Ecto neural progenitor cell (in vitro differentiated cells): ENCODE measurements around the gene RGS11.
"Not testable (repeated sequence)": the region's sequence is repeated elsewhere in the genome, so short reads cannot be mapped to it uniquely, and the experiment has no call there.

Experiments
- DNase-seq: peaks from one replicate; pipeline ENCODE4 v3.0.0-alpha.2; 2018; ENCODE audit warnings: low spot score

The RGS11 gene

DNA sequence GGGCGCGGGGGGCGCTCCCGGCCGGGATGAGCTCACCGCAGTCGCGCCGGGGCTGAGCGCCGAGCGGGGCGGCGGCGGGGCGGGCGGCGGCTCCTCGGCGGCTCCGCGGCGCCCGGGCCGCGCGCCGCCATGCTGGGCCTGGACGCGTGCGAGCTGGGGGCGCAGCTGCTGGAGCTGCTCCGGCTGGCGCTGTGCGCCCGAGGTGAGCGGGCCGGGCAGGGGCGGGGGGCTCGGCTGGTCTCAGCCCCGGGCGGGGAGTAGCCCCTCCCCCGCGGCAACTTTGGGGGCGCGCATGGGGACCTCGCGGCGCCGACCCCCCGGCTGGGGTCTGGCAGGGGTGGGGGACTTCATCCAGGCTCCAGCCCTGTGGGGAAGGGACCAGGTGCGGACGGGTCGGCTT lies 4.8 kb upstream of the RGS11 start, which contains the start of gene ARHGDIG:
Gene ARHGDIG (plus strand): TSS at position 40 of the 400 bp plus-strand sequence. CDS start 90 bp downstream, at position 130.
- no peak for DNase-seq

DNA sequence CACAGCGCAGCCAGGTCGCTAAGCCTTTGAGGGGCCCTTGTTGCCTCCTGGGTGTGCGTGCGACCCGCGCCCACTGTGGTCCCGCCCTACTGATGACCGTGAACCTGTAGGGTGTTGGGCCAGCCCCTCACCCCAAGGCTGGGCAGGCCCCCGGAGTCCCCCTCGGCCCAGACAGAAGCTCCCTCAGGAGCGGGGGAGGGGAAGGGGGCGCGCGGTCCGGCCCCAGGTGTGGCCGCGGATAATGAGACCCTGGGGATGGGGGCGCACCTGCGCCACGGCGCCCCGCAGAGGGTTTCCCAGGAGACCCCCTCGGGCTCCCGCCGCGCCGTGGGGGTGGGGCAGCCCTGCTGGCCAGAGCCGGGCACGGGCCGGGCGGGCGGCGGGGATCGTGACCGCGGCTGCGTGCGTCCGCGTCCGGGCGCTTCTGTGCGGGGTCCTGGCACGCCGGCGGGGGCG lies 4.3 kb upstream of the RGS11 start:
- DNase-seq = no peak

DNA sequence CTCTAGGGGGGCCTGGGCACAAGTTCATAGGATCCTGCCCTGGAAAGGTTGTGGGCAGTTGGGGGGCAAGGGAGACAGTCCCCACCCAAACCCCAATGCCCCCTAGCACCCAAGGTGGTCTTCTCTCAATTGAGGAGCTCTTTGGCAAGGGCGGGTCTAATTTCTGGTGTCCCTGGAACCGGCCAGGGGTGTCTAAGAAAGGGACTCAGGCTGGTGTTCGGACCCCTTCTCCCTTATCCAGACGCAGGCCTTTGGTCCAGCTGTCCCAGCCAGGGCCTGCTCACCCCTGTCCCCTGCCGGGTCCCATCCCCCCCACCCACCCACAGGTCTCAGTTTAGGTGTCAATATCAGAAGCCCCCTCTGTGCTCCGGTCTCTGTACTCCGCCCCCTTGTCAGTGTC lies 3.8 kb upstream of the RGS11 start:
- DNase-seq = no peak

DNA sequence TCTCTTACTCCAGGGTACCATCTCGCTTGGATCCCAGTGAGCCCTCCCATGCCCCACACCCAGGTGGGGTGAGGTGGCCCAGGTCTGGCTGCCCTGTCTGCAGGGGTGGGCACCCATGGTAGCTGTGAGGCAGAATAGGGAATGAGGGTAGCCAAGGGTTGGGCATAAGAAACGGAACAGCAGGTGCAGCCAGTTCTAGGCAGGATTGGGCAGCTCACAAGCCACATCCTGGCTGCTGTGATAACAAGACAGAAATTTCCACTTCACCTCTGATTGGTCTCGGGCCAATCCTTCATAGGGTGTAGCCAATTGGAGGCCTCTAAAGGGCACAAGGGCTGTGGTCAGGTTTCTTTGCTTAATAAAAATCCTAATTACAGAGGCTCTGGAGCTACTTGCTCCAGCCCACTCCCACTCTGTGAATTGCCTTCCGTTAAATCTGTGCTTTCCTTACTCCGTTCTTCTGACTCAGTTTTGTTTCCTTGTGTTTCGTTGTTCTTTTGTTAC lies 3.2 kb upstream of the RGS11 start:
- no peak for DNase-seq

DNA sequence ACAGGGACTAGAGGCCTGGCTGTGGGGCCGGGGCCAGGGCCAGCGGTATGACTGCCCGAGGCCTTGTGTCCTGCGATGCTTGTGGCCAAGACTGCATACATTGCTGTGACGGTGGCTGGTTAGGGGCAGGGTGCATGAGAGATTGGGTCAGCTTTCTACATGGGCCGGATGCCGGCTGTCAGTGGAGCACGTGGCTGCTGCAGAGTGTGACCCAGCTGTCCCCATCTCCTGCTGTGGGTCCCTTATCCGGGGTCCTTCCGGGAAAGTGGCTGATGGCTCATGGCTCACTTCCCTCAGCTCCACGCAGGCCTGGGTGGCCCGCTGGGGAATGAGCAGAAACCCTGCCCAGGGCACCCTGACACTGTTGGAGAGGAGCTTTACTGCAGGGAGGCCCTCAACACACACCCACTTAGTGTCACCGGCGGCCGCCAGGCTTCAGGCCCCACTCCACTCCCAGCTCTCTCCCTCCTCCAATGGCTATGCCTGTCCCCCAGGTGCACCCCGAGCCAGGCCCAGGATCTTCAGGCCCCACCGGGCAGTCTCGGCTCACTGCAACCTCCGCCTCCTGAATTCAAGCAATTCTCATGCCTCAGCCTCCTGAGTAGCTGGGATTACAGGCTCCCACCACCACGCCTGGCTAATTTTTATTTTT lies 808 bp upstream of the RGS11 start:
- no peak for DNase-seq

DNA sequence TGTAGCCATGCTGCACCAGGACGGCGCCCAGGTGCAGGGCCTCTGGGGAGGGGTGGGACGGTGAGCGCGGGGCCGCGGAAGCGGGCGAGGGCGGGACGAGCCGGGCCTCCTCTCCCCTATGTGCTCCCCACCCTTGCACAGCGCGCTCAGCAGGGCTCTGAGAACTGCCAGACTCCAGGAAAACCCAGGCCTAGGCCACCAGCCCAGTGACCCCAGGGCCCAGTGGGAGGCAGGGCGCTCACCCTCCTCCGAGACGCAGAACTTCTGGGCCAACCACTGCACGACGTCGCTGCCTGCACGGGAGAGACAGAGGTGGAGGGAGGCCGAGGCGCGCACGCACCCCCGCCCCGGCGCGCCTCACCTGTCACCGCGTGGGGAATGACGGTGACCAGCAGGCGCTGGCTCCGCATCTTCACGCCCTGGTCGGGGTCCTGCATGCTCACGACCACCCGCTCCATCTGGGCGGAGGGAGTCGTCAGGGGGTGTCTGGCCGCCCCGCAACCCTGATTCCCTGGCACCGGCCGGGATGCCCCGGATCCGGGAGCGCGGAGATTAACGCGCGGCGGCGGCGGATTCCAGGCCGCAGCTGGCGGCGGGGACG lies 603 bp downstream of the RGS11 start:
- DNase-seq = no peak

DNA sequence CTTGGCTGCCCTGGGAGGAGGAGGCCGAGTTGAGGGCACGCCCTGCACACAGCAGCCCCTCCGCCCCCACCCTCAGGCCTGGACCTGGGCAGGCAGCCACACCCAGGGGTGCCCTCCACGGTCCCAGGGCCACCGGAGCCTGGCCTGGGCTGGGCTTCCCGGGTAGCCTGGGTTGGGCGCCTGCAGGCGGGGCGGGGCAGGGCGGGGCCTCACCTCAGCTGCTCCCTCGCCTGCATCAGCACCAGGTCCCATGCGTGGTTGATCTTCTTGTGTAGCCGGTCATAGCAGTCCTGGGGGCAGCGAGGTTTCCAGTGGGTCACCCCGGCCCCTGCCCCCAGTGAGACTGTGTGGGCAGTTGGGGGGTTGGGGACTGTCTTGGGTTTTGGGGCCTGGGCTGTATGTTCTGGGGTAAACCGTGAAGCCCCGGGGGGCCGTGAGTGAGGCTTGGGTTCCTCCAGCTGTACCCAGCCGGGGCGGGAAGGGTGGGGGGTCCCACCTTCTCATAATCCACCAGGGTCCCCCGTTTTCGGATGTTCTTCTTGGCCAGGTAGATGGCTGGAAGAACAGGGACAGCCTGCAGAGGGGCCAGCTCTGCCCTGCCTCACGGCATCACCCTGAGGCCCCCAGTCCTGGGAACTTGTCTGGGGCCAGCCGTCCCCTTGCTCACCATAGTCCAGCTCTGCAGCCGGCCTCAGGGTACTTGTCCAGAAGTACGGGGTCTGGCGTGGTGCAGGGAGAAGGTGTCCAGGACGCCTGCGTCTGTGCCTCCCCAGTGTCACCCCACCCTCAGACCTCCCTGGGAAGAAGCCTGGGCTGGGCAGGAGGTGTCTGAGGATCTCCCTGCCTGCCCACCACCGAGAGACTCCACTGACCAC lies 2.0 kb downstream of the RGS11 start:
- no peak for DNase-seq

DNA sequence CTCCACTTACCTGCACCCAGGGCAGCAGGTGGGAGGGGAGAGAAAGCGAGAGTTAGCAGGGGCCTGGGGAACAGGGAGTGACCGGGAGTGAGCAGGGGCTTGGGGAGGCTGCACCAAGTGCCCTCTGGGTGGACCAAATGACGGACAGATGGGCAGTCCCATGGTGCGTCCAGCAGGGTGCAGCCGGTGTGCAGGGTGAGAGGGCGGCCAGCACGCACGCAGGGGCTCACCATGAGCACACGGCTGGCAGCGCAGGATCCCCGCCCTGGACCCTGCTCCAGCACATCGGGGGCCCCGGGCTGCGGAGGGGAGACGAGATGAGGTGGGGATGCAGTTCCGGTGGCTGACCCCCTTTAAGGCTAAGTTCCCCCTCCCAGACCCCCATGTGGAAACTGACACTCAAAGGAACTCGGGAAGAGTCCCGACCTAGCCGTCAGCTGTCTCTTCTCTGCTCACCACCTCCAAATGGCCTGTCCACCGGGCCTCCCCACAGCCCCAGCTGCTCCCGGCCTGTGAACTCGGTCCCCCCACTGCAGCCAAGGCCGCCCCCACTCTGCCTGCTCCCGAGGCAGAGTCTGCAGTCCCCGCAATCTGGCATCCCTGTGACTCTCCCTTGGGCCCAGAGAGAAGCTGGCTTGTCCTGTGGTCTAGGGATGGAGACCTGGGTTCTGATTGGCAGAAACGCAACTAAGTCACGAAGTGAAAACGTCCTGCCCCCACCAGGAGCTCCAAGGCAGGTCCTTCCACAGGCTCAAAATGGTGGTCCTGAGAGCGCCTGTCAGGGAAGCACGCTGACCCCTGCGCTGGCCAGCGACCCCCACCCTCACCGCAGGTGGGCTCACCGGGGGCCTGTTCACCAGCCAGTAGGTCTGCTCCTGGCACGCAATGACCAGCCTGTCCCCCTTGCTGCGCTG lies 2.9 kb downstream of the RGS11 start:
- DNase-seq = no peak

DNA sequence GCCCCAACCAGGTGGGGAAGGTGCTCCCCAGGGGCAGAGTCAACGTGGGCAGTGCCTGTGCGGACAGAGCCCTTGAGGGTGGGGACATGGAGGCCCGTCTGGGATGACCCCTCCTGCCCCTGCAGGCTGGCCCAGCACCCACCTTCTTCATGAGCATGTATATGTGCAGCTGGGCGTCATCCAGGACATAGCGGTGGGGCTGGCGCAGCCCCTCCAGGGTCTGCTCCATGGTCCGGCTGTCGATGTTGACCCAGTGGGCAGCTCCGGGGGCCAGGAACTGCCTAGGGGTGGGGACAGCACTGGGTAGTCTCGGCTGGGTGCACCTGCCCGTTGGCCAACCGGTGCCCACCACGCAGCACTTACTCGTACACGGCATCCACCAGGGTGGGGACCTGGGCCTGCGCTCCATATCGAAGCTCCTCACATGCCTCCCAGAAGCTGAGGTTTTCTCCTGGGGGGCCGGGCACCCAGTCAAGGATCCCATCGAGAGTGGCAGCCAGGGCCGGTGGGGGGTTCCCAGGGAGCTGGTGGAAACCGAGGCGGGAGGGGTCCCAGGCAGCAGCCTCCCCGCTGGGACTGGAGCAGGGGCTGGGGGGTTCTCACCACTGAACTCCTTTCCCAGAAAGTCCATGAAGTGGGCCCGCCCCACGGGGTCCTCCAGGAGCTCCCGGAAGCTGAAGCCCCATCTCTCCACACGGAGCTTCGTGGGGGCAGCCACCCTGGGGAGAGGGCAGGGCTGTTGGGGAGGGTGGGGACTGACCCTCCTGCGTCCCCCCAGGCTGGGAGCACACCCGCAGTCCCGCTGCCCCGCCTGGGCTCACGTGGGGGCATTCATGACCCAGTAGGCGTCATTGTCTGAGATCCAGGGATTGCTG lies 5.1 kb downstream of the RGS11 start:
- DNase-seq = no peak

DNA sequence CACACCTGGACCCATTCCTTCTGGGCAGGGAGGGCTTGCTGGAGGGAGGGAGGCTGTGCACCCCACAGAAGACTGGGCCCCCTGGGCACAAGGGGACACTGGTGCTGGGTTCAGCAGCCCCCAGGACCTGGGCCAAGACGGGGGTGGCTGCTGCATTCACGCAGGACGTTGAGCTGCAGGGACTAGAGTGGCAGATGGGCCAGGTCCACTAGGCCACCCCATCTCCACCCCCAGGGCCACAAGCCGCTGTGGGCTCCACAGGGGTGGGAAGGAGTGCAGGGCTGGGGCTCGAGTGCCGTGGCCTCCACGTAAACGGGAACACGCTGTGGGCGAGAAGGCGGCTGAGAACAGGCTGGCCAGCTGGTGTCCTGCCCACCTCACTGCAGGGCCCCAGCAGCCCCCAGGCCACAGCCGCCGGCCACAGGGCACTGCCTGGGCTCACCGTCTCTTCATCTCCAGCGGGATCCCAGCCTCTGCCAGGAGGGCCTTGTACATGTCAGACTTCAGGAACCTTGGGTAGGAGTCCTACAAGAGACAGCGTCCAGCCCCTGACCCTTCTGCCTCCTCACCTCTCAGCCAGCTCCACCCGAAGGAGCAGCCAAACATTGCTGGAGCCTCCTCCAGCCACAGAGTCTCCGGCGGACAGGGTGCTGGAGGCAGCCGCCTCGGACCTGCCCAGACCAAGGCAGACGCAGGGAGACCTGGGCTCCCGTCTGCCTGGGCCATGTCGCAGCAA lies 6.5 kb downstream of the RGS11 start:
- no peak for DNase-seq

DNA sequence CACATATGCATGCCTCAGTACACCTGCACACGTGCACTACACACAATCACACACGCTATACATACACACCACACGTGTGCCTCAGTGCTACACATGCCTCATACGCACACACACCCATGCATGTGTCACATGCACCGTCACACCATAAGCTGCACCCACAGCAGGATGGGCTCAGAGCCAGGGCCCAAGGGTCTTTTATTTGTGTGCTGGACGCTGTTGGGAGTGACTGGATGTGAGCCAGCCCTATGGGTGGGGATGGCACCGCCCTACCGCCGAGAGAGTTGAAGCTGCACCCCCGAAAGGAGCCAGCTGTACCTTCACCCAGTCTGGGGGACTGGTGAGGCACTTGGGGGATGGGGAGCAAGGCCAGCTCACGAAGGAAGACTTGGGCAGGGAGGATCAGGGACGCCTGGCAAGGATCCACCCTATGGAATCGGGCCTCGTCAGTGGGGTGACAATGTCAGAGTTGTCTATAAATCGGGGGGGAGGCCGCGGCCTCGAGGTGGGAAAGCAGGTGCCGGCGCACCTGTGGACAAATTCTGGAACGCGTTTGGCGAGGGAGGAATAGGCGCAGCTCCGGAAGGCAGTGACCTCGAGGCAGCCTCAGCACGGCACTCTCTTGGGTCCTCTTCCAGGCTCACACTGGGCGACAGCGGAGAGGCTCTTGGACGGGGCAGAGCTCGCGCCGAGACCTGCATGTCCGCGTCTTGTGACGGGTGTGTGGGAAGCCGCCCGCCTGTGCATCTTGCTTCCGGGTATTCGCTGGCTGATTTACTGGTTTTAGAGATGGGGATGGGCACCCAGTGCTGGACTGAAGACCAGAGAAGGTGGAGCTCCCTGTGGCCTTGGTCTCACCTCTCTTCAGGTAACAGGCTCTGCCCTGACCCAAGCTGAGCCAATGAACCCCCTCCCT lies 7.3 kb downstream of the RGS11 start:
- no peak for DNase-seq

DNA sequence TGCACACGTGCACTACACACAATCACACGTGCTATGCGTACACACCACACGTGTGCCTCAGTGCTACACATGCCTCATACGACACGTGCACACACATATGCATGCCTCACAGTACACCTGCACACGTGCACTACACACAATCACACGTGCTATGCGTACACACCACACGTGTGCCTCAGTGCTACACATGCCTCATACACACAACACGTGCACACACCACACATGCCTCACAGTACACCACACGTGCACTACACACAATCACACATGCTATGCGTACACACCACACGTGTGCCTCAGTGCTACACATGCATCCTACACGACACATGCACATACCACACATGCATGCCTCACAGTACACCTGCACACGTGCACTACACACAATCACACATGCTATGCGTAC lies 8.2 kb downstream of the RGS11 start:
- DNase-seq = not testable (repeated sequence)

DNA sequence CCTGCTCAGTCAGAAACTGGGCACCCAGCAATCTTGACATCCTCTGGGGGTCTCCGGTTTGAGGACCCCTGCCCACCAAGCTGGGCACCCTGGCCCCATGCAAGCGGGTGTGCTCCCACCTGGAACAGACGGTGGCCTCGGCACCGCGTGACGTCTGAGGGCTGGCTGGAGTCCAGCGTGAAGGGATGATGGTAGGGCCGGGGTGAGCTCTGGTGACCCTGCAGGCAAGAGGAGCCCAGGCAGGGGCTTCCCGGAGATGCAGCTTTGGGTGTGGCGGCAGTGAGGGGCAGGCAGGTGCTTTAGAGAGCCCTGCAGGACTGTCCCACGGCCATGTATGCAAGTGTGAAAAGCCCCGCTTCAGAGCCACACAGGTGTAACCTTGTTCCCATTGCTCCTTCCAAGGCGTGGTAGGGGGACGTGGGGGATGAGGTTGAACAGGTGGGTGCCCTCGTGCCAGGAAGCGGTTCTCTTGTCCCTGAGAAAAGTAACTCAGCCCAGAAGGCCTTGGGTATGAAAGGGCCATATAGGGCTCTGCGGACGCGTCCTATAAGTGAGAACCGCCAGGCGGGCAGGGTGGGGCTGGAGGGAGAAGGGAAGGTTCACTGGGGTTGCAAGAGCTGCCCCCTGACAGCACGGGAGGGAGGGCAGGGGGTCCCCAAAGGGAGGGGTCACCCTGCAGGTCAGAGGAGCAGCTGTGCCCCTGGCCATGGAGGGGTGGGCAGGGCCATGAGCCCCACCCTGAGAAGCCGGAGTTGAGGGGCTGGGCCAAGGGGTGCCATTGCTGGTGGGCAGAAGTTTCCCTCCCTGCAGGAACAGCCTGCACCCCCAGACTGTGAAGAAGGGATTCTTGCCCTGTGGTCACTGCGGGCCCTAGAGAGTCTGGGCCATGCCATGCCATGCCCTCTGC lies 9.2 kb downstream of the RGS11 start:
- no peak for DNase-seq

DNA sequence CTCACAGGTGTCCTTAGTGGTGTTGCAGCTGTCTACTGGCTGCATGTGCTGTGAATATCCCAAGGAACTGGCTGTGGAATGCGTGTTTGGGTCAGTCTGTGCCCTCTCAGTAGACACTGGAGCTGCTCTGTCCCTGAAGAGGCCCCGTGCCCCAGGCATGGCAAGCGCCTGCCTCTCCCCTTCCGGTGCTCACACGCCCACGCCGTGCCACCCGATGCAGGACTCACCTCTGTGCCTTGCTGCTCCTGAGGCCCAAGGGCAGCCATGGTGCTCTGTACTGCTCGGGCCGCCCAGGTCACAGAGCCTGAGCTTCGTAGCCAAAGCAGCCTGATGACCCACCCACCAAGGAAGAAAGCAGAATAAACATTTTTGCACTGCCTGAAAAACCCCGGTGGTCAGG lies 10.0 kb downstream of the RGS11 start:
- no peak for DNase-seq

DNA sequence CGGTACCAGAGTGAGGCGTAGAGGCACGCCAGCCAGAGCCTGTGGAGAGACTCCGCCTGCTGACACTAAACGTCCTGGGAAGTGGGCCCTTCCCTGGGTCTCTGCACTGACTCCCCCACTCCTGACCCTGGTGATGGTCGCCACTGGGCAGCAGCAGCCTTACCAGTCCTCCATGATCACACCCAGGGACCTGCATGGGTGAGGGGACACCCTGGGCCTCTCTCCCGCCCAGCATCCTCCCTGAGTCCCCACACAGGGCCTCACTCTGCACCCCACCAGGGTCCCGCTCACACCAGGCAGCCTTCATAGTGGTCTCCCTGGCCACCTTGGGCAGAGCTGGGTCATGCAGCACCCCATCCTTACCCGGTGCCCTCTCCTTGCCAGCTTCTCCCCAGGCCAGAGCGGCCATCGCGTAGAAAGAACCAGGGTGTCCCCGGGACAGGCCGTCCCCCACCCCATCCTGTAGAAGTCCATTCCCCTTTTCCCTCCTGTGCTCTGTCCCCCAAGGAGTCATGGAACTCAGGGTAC lies 10.7 kb downstream of the RGS11 start:
- no peak for DNase-seq

DNA sequence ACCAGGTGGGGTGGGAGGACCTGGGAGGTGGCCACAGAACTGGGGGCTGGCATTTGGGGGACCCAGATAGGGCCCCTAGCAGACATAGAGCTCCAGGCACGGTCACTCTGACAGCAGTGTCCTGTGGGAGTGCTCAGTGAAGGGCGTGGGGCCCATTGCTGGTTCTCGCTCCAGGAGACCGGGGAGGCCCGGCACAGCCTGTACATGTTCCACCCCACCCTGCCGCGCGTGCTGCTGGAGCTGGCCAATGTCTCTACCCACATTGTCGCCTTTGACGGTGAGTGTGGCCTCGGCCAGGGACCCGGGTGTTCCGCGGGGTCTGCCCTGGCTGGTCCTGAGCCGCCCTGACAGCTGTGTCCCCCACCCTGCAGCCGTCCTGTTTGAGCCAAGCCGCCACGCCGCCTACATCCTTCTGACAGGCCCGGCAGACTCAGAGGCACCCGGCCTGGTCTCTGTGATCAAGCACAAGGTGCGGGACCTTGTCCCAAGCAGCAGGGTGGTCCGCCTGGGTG lies 11.2 kb downstream of the RGS11 start:
- DNase-seq = no peak

DNA sequence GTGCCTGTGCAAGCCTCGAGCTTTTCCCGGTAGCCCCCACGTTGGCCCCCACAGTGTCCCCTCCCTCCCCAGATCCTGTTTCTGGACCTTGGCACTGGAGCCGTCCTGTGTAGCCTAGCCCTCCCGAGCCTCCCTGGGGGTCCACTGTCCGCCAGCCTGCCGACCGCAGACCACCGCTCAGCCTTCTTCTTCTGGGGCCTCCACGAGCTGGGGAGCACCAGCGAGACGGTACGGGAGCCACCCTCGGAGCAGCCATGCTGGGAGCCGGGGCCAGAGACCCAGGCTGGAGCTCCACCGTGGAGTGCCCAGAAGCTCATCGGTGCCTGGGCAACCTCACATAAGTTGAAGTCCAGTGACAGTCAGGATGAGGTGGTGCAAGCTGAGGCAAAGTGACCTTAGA lies 11.8 kb downstream of the RGS11 start:
- DNase-seq = no peak
